Mammary epithelial cell (primary cell): Measurements from ENCODE around the gene NXPH2.

ENCODE experiments used
- CTCF ChIP-seq, 2 donors: IDR thresholded peaks in 1 of 2; conservative IDR thresholded peaks in 1 of 2; 2 replicates each; pipeline ENCODE4 v1.5.1; 2011 to 2012; ENCODE audit warnings: inconsistent platforms in 2 of 2, low read length in 2 of 2, mild to moderate bottlenecking in 2 of 2, control low read depth in 1 of 2, low read depth in 1 of 2; ENCODE audit not compliant: insufficient read depth in 1 of 2; ENCODE audit errors: extremely low read depth in 1 of 2
- EZH2 ChIP-seq: IDR thresholded peaks from 2 replicates; pipeline ENCODE4 v1.6.1; 2012; ENCODE audit warnings: low read length, inconsistent platforms, borderline replicate concordance

GRCh38 chr2:138730497-138731030, 49.6 kb downstream of the NXPH2 start:
- TF ChIP-seq CTCF (conservative IDR thresholded peaks at IDR 0.05 in 1 of 2, IDR thresholded peaks at IDR 0.05 in 1 of 2; ENCODE audit: extremely low read depth in 1 of 2, insufficient read depth in 1 of 2, low read depth in 1 of 2, low read length in 2 of 2) (no peak), EZH2 (no peak)
